ENCODE measurements around the gene GRK3.
"Not testable (repeated sequence)": the region's sequence is repeated elsewhere in the genome, so short reads cannot be mapped to it uniquely, and the experiment has no call there.

The GRK3 gene

GRCh38 chr22:25571969-25572707, 7.7 kb downstream of the GRK3 start:
- DNase-seq (ENCODE audit: low read depth in 1 of 2, low spot score in 1 of 2): not testable (repeated sequence)

- no peak for DNase-seq (ENCODE audit: low read depth in 1 of 2, low spot score in 1 of 2)
Measured at GRCh38 chr22:25572708-25573171, 8.3 kb downstream of the GRK3 start.

GRCh38 chr22:25573841-25574240, 9.4 kb downstream of the GRK3 start:
- no peak for DNase-seq (ENCODE audit: low read depth in 1 of 2, low spot score in 1 of 2)

GRCh38 chr22:25574736-25575135, 10.3 kb downstream of the GRK3 start:
- DNase-seq (ENCODE audit: low read depth in 1 of 2, low spot score in 1 of 2): no peak

- not testable (repeated sequence) for DNase-seq (ENCODE audit: low read depth in 1 of 2, low spot score in 1 of 2)
Measured at GRCh38 chr22:25575674-25576392, 11.4 kb downstream of the GRK3 start.

GRCh38 chr22:25581452-25581851, 17.0 kb downstream of the GRK3 start:
- not testable (repeated sequence) for DNase-seq (ENCODE audit: low read depth in 1 of 2, low spot score in 1 of 2)

GRCh38 chr22:25582946-25583345, 18.5 kb downstream of the GRK3 start:
- DNase-seq (ENCODE audit: low read depth in 1 of 2, low spot score in 1 of 2): no peak

- DNase-seq (ENCODE audit: low read depth in 1 of 2, low spot score in 1 of 2): not testable (repeated sequence)
Measured at GRCh38 chr22:25584993-25585392, 20.5 kb downstream of the GRK3 start.

- not testable (repeated sequence) for DNase-seq (ENCODE audit: low read depth in 1 of 2, low spot score in 1 of 2)
Measured at GRCh38 chr22:25589664-25590063, 25.2 kb downstream of the GRK3 start.

GRCh38 chr22:25593323-25593722, 28.8 kb downstream of the GRK3 start:
- DNase-seq (ENCODE audit: low read depth in 1 of 2, low spot score in 1 of 2): not testable (repeated sequence)

GRCh38 chr22:25598609-25599008, 34.1 kb downstream of the GRK3 start:
- no peak for DNase-seq (ENCODE audit: low read depth in 1 of 2, low spot score in 1 of 2)

GRCh38 chr22:25602445-25602844, 38.0 kb downstream of the GRK3 start:
- no peak for DNase-seq (ENCODE audit: low read depth in 1 of 2, low spot score in 1 of 2)

GRCh38 chr22:25602916-25603315, 38.4 kb downstream of the GRK3 start:
- DNase-seq (ENCODE audit: low read depth in 1 of 2, low spot score in 1 of 2): no peak

- not testable (repeated sequence) for DNase-seq (ENCODE audit: low read depth in 1 of 2, low spot score in 1 of 2)
Measured at GRCh38 chr22:25605146-25605545, 40.7 kb downstream of the GRK3 start.

- DNase-seq (ENCODE audit: low read depth in 1 of 2, low spot score in 1 of 2): not testable (repeated sequence)
Measured at GRCh38 chr22:25605565-25605964, 41.1 kb downstream of the GRK3 start.

GRCh38 chr22:25611284-25611683, 46.8 kb downstream of the GRK3 start:
- not testable (repeated sequence) for DNase-seq (ENCODE audit: low read depth in 1 of 2, low spot score in 1 of 2)

- DNase-seq (ENCODE audit: low read depth in 1 of 2, low spot score in 1 of 2): not testable (repeated sequence)
Measured at GRCh38 chr22:25613131-25613530, 48.7 kb downstream of the GRK3 start.

GRCh38 chr22:25613558-25613957, 49.1 kb downstream of the GRK3 start:
- DNase-seq (ENCODE audit: low read depth in 1 of 2, low spot score in 1 of 2): not testable (repeated sequence)

GRCh38 chr22:25614791-25615190, 50.3 kb downstream of the GRK3 start:
- DNase-seq (ENCODE audit: low read depth in 1 of 2, low spot score in 1 of 2): not testable (repeated sequence)

- DNase-seq (ENCODE audit: low read depth in 1 of 2, low spot score in 1 of 2): no peak
Measured at GRCh38 chr22:25621986-25622385, 57.5 kb downstream of the GRK3 start.

- no peak for DNase-seq (ENCODE audit: low read depth in 1 of 2, low spot score in 1 of 2)
Measured at GRCh38 chr22:25623310-25623734, 58.8 kb downstream of the GRK3 start.

- no peak for DNase-seq (ENCODE audit: low read depth in 1 of 2, low spot score in 1 of 2)
Measured at GRCh38 chr22:25623851-25624250, 59.4 kb downstream of the GRK3 start.

All from activated CD4-positive, alpha-beta T cell treated with anti-CD3 and anti-CD28 coated beads, Interleukin-2, amount 50 U/mL, for 24 hours (primary cell).